ENCODE data around the gene MGLL.

MGLL gene

GRCh38 chr3:127753338-127753737, 69.0 kb downstream of the MGLL start:
- FAIRE-seq, result no peak

- no peak for FAIRE-seq
These were observed 70.5 kb downstream of the MGLL start for GRCh38 chr3:127751782-127752181.

- FAIRE-seq, result no peak
These were observed 71.1 kb downstream of the MGLL start for GRCh38 chr3:127751163-127751621.

- no peak for FAIRE-seq
These were observed 71.9 kb downstream of the MGLL start for GRCh38 chr3:127750226-127751031.

GRCh38 chr3:127749787-127750225, 72.5 kb downstream of the MGLL start:
- FAIRE-seq, result no peak

- FAIRE-seq, result no peak
These were observed 73.0 kb downstream of the MGLL start for GRCh38 chr3:127749361-127749760.

GRCh38 chr3:127748754-127749327, 73.5 kb downstream of the MGLL start:
- FAIRE-seq, result no peak

- no peak for FAIRE-seq
These were observed 74.4 kb downstream of the MGLL start for GRCh38 chr3:127747751-127748521.

- no peak for FAIRE-seq
These were observed 75.2 kb downstream of the MGLL start for GRCh38 chr3:127747066-127747465.

GRCh38 chr3:127746400-127747057, 75.8 kb downstream of the MGLL start:
- no peak for FAIRE-seq

- FAIRE-seq, result no peak
These were observed 76.5 kb downstream of the MGLL start for GRCh38 chr3:127745656-127746399.

- no peak for FAIRE-seq
These were observed 77.4 kb downstream of the MGLL start for GRCh38 chr3:127744875-127745274.

- no peak for FAIRE-seq
These were observed 78.0 kb downstream of the MGLL start for GRCh38 chr3:127744253-127744815.

GRCh38 chr3:127743351-127744252, 78.7 kb downstream of the MGLL start:
- no peak for FAIRE-seq

GRCh38 chr3:127742580-127742979, 79.7 kb downstream of the MGLL start:
- no peak for FAIRE-seq

- no peak for FAIRE-seq
These were observed 80.6 kb downstream of the MGLL start for GRCh38 chr3:127741690-127742089.

GRCh38 chr3:127741246-127741645, 81.1 kb downstream of the MGLL start:
- FAIRE-seq, result no peak

- FAIRE-seq, result no peak
These were observed 82.0 kb downstream of the MGLL start for GRCh38 chr3:127740136-127740915.

- FAIRE-seq, result no peak
These were observed 82.8 kb downstream of the MGLL start for GRCh38 chr3:127739347-127740135.
